GM23248 (cell line): ENCODE results near the gene AMOT. TPM values are rescaled to one million over a fixed set of nuclear protein-coding genes. Genes with fewer than 3 reads are reported as not detected.

Experiments used
- DNase-seq: peaks from one replicate; pipeline ENCODE4 v3.0.0-alpha.2; 2015
- H2AFZ ChIP-seq: fragments of 200-600 bp; sonication (generic); 2 replicates; pipeline ENCODE4 v1.6.1; 2016; ENCODE audit warnings: antibody characterized with exemption
- H3F3A ChIP-seq: fragments of 200-600 bp; sonication (generic); 2 replicates; pipeline ENCODE4 v1.6.1; 2016; ENCODE audit warnings: mild to moderate bottlenecking, antibody characterized with exemption, mixed run types; ENCODE audit not compliant: insufficient read depth
- H3K27ac ChIP-seq: fragments of 200-600 bp; sonication (generic); 2 replicates; pipeline ENCODE4 v1.5.1; 2016; ENCODE audit warnings: mild to moderate bottlenecking
- H3K27me3 ChIP-seq: fragments of 200-600 bp; sonication (generic); replicated peaks from 2 replicates; pipeline ENCODE4 v1.6.1; 2016; ENCODE audit warnings: mild to moderate bottlenecking; ENCODE audit not compliant: insufficient read depth
- H3K36me3 ChIP-seq: fragments of 200-600 bp; sonication (generic); 2 replicates; pipeline ENCODE4 v1.6.1; 2016; ENCODE audit warnings: low read depth, mild to moderate bottlenecking
- H3K4me1 ChIP-seq: fragments of 200-600 bp; sonication (generic); 2 replicates; pipeline ENCODE4 v1.6.1; 2016; ENCODE audit warnings: mild to moderate bottlenecking; ENCODE audit not compliant: insufficient read depth
- H3K4me2 ChIP-seq: fragments of 200-600 bp; sonication (generic); one replicate; pipeline ENCODE4 v1.6.1; 2016; ENCODE audit warnings: mild to moderate bottlenecking; ENCODE audit not compliant: unreplicated experiment
- H3K4me3 ChIP-seq: fragments of 200-600 bp; sonication (generic); 2 replicates; pipeline ENCODE4 v1.5.1; 2016; ENCODE audit warnings: mild to moderate bottlenecking
- H3K79me2 ChIP-seq: fragments of 200-600 bp; sonication (generic); 2 replicates; pipeline ENCODE4 v1.6.1; 2016; ENCODE audit warnings: mild to moderate bottlenecking; ENCODE audit not compliant: insufficient read depth
- H3K9ac ChIP-seq: fragments of 200-600 bp; sonication (generic); 2 replicates; pipeline ENCODE4 v1.6.1; 2016; ENCODE audit warnings: mild to moderate bottlenecking
- H3K9me2 ChIP-seq: fragments of 200-600 bp; sonication (generic); 2 replicates; pipeline ENCODE4 v1.6.1; 2016; ENCODE audit warnings: mixed run types, mild to moderate bottlenecking, moderate library complexity; ENCODE audit not compliant: insufficient read depth
- H3K9me3 ChIP-seq: fragments of 200-600 bp; sonication (generic); one replicate; pipeline ENCODE4 v1.6.1; 2017; ENCODE audit warnings: low read depth
- H4K20me1 ChIP-seq: fragments of 200-600 bp; sonication (generic); 2 replicates; pipeline ENCODE4 v1.6.0; 2016; ENCODE audit not compliant: insufficient read depth
- EZH2 ChIP-seq: fragments of 200-600 bp; sonication (generic); IDR thresholded peaks from 2 replicates; pipeline ENCODE4 v1.6.1; 2018; ENCODE audit warnings: antibody characterized with exemption, mild to moderate bottlenecking; ENCODE audit not compliant: insufficient read depth, poor library complexity, severe bottlenecking
- EZH2phosphoT487 ChIP-seq: fragments of 200-600 bp; sonication (generic); IDR thresholded peaks from 2 replicates; pipeline ENCODE4 v1.6.1; 2018; ENCODE audit warnings: antibody characterized with exemption, moderate library complexity, mild to moderate bottlenecking, low read depth; ENCODE audit not compliant: insufficient read depth
- WGBS, 2 experiments: methylation state at CpG; one replicate each; pipeline ENCODE4 v1.1.6; 2015 to 2017; ENCODE audit warnings: low lambda C conversion rate in 2 of 2, low coverage in 1 of 2; ENCODE audit errors: missing lambda C conversion rate in 2 of 2; 5-methylcytosine and 5-hydroxymethylcytosine counted together
- in situ Hi-C: fragments of 300-500 bp; cut with MboI; formaldehyde crosslinking; loops from 2 replicates; pipeline ENCODE4 v1.15.0; 2020
- polyA plus RNA-seq: library from polyadenylated mRNA; unstranded; fragments of >200 nt; fragmentation: Nextera tagmentation; extraction: Ambion mirVana; gene quantifications from 2 replicates; pipeline ENCODE4 v1.2.1, GENCODE V29; 2016
- total RNA-seq: library from RNA; depleted of rRNA; stranded (reverse); fragments of >200 nt; shearing (Covaris generic); gene quantifications from 2 replicates; pipeline ENCODE4 v1.2.3, GENCODE V29; 2014

Gene AMOT
- total and polyA plus RNA-seq, 2 experiments from 2014 or later: 2.2 to 2.5 TPM

- DNase-seq: no peak
- no peak overlapping the region for H3K4me3 ChIP-seq
- H3K27ac ChIP-seq: no peak overlapping the region
- no peak overlapping the region for H3K4me2 ChIP-seq
- H3K79me2 ChIP-seq: no peaks in the 10 kb centered on the region
- no peaks in the 10 kb centered on the region for H3F3A ChIP-seq
- H3K9me2 ChIP-seq: no peaks in the 10 kb centered on the region
- H4K20me1 ChIP-seq: no peaks in the 10 kb centered on the region
- H3K4me1 ChIP-seq: no peaks in the 10 kb centered on the region
- no peaks in the 10 kb centered on the region for H3K36me3 ChIP-seq
- H2AFZ ChIP-seq: no peak overlapping the region
- in situ Hi-C loops: no loop called here
- no peak overlapping the region for H3K9ac ChIP-seq
- WGBS, 2 experiments: 53% methylated on average over 2 of the region's 2 CpGs
- TF ChIP-seq EZH2phosphoT487 (no peak), EZH2 (no peak)
- H3K9me3 ChIP-seq: no peaks in the 10 kb centered on the region
- H3K27me3 ChIP-seq: no peaks in the 10 kb centered on the region
Observed at GRCh38 chrX:112768563-112768962, 72.1 kb downstream of the AMOT start.

GRCh38 chrX:112766774-112767173, 73.9 kb downstream of the AMOT start:
- in situ Hi-C loops: no loop called here
- Histone ChIP-seq H3K36me3 (no peaks in the 10 kb centered on the region), H3K27ac (no peak overlapping the region), H3K4me3 (no peak overlapping the region), H4K20me1 (no peaks in the 10 kb centered on the region), H2AFZ (no peak overlapping the region), H3K27me3 (no peaks in the 10 kb centered on the region), H3K79me2 (no peaks in the 10 kb centered on the region), H3K9me3 (no peaks in the 10 kb centered on the region), H3F3A (no peaks in the 10 kb centered on the region), H3K9ac (no peak overlapping the region), H3K4me1 (no peaks in the 10 kb centered on the region), H3K4me2 (no peak overlapping the region), H3K9me2 (no peaks in the 10 kb centered on the region)
- TF ChIP-seq EZH2phosphoT487: no peak
- no peak for TF ChIP-seq EZH2
- 82% methylated on average over 2 of the region's 2 CpGs for WGBS, 2 experiments
- no peak for DNase-seq

GRCh38 chrX:112761242-112762207, 79.1 kb downstream of the AMOT start:
- Histone ChIP-seq H3K36me3 (no peaks in the 10 kb centered on the region), H3K9me2 (no peaks in the 10 kb centered on the region), H3K4me3 (no peak overlapping the region), H3F3A (no peaks in the 10 kb centered on the region), H4K20me1 (no peaks in the 10 kb centered on the region), H3K27me3 (no peaks in the 10 kb centered on the region), H3K4me2 (no peak overlapping the region), H3K79me2 (no peaks in the 10 kb centered on the region), H2AFZ (no peak overlapping the region), H3K9ac (no peak overlapping the region), H3K9me3 (no peaks in the 10 kb centered on the region), H3K4me1 (no peaks in the 10 kb centered on the region), H3K27ac (no peak overlapping the region)
- DNase-seq: no peak
- TF ChIP-seq EZH2phosphoT487: no peak
- no peak for TF ChIP-seq EZH2
- WGBS, 2 experiments: 74 to 87% methylated on average over 6 of the region's 7 CpGs
- in situ Hi-C loops: no loop called here

GRCh38 chrX:112760697-112761096, 79.9 kb downstream of the AMOT start:
- Histone ChIP-seq H3K36me3 (no peaks in the 10 kb centered on the region), H3K4me3 (no peak overlapping the region), H3K4me2 (no peak overlapping the region), H3K79me2 (no peaks in the 10 kb centered on the region), H3F3A (no peaks in the 10 kb centered on the region), H3K27ac (no peak overlapping the region), H4K20me1 (no peaks in the 10 kb centered on the region), H3K9ac (no peak overlapping the region), H3K9me3 (no peaks in the 10 kb centered on the region), H3K27me3 (no peaks in the 10 kb centered on the region), H3K4me1 (no peaks in the 10 kb centered on the region), H2AFZ (no peak overlapping the region), H3K9me2 (no peaks in the 10 kb centered on the region)
- DNase-seq: peak; percentile 10
- 46 to 83% methylated on average over 1 to 2 of the region's 2 CpGs for WGBS, 2 experiments
- TF ChIP-seq EZH2phosphoT487 (no peak), EZH2 (no peak)
- in situ Hi-C loops: no loop called here
